ENCODE data around the gene ACSM6.
"Not testable (repeated sequence)": the region's sequence is repeated elsewhere in the genome, so short reads cannot be mapped to it uniquely, and the experiment has no call there.

Gene ACSM6, protein sequence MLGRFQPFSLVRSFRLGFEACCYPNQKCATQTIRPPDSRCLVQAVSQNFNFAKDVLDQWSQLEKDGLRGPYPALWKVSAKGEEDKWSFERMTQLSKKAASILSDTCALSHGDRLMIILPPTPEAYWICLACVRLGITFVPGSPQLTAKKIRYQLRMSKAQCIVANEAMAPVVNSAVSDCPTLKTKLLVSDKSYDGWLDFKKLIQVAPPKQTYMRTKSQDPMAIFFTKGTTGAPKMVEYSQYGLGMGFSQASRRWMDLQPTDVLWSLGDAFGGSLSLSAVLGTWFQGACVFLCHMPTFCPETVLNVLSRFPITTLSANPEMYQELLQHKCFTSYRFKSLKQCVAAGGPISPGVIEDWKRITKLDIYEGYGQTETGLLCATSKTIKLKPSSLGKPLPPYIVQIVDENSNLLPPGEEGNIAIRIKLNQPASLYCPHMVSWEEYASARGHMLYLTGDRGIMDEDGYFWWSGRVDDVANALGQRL

DNA sequence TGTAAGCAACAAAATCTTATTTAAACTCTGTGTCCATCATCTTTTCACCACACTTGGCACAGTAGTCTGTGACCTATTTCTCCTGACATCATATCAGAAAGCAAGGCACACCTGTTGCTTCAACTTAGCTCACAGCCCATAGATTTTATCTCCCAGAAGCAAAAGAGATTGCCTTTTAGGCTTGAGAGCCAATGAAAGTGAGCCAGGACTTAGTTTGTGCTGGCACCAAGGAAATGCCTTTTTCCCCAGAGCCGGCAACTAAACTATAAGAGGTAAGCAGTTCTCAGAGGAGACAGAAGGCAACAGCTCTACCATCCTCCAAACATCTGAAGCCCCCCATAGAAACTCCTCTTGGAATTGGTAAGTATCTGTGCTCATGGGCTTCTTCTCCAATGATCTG is at the start of gene ACSM6:
ACSM6 (plus strand) TSS at position 295 of the 400 bp plus-strand sequence. CDS start 248 bp downstream, outside the sequence.
- DNase-seq = no peak

DNA sequence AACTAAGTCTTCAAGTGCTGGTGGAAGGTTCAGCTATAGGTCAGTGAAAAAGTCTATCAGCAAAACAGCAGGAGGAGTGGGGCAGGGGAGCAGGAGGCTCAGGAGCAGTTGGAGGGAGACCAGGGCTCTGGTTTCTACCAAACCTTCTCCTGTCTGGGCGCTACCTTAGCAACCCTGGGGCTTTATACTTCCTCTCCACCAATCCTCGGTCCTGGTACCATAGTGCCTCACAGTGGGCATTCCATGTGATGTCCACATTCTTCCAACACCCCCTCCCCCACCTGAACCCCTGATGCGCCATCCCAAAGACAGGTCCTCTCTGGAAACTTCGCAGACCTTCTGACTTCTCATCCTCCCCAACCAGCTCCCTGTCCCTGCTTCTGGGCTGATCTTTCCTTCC is 25.3 kb upstream of the ACSM6 start:
- no peak for DNase-seq

DNA sequence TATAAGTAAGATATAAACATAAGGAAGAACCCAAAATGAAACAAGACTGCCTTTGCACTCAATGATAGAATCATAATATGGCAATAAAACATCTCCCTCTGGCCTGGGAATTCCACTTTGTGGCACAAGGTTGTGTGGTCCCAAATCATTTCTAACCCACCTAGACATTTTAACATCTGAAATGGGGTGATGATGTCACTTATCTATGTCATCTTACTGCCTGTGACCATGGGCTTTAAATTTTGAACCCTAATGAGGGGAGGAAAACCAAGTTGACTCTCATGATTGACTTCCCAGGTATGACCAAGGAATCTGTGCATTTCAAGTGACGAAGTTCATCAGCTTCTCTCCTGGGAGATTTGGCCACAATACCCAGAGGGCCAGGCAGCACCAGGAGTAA is 24.5 kb upstream of the ACSM6 start:
- no peak for DNase-seq

DNA sequence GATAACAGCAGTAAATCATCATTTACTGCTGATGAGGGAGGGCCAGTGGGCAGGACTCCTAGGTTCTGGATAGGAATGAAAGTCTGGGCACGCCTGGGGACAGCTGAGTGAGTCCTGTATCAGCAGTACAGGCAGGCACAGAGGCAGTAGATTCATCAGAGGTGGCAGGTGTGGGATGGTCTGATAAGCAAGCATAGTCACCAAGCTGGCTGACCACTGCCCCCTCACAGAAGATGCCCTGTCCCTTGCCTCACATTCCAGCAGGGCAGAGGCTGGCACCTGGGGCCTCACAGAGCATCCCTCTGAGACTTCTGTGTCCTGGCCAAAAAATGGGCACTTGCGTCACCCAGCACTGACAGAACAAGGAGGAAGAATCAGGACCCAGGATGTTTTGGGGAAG is 23.2 kb upstream of the ACSM6 start:
- DNase-seq = no peak

DNA sequence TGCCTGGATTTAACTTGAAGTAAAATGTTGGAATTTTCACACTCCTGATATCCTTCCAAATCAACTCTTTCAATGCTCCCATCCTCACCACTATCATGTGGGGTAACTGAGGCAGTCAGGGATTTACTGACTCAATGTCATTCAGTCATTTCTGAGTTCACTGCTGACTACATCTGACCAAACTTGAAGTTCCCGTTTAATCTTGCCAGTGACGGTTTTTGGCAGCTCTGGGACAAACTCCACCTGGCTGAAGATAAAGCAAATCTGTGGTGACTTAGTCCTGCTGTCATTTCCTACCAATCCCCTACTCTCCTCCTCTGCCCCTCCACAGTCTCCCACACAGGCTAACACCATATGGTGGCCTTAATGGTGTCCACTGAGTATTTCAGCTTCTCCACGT is 22.7 kb upstream of the ACSM6 start:
- no peak for DNase-seq

DNA sequence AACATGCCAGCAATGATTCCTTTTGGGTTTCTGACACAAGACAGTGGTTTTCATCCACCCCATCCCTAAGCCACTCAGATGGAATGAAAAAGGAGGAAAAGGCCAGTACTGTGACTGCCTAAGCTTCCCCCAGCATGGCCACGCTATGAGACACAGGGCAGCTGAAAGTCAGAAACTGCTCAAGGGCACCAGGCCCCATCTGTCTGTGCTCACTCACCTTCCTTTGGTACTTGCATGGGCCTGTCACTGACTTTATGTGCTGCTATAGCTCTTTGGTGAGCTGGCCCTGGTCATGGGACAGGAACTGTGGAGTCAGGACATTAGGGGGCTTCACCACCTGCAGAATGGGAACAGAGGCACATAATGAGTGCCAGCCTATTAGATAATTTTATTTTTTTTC is 21.2 kb upstream of the ACSM6 start:
- DNase-seq = no peak

DNA sequence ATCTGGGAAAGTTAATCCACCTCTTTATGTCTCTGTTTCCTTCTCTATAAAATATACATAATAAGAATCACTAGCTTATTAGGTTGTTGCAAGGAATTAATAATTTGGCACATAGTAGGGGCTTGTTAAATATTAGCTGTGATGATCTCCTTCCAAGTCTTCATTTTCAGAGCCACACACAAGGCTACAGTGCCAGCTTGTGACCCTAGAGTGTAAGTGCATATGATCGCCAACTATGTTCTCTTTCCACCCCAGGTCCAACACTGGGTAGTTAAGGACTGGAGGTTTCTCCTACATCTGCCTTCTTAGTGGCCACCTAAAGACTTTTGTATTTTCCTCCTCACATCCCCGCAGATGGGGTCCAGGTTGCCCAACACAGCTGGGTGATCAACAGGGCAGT is 17.9 kb upstream of the ACSM6 start:
- no peak for DNase-seq

DNA sequence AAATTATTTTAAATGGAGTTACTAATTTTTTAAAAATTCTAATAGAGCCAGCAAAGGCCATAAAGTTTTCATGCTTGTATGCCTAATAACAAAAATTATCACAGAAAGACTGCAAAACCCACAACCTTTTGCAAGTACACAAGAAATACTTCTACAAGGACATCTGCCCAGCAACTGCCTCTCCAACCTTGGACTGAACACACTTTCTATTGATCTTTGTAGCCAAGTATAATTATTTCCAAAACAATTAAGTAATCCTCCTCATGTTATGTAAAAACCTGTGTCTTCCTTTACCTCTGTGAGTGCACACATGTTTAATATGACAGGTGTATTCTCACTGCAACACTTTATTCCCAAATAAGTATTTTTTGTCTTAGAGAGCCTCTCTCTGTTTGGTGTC is 16.6 kb upstream of the ACSM6 start:
- DNase-seq = no peak

DNA sequence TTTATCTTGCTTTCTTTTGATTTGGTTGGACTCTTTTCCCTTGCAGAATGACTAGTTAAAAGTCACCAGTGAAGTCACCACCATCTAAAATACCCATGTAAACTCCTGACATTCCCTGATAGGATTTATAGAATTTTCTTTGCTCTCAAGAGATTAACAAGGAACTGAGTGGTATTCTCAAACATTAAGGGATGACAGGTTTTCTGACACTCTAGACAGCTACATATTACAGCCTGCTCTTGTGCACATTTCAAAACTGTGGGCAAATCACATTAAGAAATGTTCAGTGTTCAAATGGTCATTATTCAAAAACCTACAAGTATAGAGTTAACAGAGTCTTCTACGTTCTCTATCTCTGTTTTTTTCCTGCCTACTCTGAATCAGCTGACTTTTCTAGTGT is 15.8 kb upstream of the ACSM6 start:
- DNase-seq = no peak

DNA sequence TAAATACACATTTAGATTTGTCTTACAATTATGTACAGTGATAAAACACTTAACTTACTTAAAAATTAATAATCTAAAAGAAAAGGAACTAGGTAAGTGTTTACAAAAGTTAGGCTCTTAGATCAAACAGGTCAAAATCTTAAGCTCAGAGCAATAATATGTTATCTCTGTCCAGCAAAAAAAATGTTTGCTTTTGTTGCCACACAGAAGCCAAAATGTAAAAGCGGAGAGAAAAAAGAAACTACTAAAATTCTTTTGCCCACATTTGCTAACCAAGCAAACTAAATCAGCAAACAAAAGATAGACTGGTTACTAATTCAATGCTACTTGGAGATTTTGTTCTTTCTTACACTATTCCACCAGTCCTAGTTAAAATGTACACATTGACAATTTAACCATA is 15.2 kb upstream of the ACSM6 start:
- DNase-seq = no peak

DNA sequence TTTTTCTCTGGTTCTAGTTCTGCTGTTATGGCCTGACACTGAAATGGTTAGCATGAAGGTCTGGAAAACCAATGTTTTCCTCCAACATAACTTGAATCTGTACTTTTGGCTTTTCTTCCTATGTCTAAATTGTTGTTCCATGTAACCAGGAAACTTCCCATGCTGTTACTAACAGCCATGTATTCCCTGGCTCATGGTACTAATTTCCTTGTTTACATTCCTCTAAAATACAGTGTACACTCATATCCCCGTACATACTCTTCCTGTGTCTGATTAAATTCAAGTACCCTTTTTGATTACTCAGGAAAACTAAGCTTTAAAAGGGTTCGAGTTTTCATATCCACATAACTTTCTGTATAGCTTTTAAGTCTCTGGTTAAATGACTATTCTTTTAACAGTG is 12.3 kb upstream of the ACSM6 start:
- DNase-seq = no peak

DNA sequence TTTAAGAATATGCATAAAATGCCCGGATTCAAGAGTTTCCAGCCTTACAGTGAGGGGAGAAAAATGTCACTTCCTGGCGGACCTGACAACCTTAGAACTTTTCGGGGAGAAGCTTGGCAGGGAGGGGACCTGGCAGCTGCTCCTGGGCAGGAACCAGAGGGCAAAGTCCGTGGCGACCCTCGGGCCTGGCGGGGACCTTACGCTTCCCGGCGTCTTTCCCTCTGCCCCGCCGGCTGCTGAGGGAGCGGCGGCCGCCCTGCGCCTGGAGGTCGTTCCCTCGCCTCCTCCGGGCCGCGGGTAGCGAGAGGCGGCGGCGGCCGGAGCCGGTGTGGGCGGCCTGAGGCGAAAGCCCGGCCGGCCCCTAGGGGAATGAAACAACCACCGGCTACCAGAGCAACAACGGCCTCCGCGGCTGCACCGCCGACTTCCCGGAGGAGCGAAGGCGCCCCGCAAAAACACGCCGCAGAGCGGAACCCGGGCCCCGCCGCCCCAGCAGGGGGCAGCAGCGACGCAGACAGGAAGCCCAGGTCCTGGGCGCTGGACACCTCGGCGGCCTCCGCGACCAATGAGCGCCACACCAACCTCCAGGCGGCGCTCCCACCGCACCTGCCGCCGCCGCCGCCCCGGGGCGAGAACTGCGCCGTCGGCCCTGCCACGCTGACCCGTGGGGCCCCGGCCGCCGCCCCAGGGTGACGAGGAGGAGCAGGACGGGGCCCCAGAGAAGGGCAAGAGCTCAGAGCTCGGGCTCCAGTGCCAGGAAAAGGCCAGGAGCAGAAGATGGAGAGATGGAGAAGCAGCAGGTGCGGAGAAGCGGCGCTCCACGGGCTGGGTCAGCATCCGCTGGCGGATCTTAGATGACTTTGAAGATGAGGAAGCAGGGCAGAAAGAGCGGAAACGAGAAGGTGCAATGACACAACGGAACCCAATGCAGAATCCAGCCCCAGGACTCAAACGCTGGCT is 10.5 kb upstream of the ACSM6 start:
- no peak for DNase-seq

DNA sequence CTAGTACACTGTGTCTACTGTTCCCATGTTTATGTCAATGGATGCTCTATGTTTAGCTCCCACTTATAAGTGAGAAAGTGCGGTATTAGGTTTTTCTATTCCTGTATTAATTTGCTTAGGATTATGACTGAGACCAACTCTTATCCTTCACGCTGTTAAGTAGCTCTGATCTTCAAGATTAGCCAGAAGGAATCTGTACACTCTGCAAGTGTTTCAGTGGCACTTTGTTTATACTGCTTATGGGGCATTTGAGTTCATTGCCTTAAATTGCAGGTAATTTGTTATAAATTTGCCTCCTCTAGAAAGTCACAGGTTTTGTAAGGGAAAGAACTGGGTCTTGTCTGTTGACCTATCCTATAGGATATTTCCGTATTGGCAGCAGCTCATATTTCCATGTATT is 6.4 kb upstream of the ACSM6 start:
- DNase-seq = no peak

DNA sequence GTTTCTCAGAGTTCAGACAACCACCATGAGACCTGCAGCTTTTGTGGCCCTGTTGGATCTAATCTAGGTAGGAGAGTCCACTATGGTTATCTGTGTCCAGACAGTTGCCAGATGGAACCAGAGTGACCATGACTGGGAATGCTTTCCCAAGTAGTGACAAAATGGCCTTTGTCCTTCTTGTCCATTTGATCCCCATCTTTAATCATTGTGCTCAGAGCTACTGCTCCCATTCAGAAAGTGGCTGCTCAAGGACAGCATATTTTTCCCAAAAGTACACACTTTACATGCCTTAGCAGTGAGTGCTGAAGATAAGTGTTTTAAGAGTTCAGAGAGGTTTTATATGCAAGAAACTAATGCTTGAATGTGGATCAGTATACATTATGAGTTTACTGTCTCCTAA is 5.4 kb upstream of the ACSM6 start:
- DNase-seq = no peak

DNA sequence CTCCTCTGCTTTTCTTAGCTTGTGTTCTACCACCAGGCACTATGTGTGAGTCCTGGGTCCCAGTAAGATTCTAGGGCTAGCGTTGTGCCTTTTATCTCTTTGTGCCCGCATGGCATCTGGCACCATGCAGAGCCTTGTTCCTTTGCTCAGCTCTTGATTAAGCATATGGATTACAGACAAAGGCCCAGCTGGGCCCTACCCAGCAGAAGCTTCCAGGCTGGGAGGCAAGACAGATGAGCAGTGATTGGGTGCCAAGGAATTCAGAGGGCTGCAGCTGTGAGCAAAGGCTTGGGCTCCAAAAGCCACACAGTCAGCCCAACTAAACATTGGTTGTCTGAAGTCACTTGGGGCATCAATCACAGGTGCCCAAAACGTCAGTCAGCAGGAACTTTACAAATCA is 2.0 kb downstream of the ACSM6 start:
- DNase-seq = no peak

DNA sequence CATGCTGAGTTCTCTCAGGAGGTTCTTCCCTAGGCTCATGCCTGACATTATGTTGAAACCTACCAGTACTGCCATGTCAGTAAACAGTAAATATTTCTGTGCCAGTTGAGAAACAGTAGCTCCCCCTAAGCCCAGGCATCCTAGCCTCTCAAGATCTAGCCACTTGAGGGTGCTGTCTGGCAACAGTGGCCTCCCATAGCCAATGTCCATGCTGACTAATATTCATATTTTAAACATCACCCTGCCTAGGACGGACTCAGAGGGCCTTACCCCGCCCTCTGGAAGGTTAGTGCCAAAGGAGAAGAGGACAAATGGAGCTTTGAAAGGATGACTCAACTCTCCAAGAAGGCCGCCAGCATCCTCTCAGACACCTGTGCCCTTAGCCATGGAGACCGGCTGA is 7.7 kb downstream of the ACSM6 start:
- no peak for DNase-seq

DNA sequence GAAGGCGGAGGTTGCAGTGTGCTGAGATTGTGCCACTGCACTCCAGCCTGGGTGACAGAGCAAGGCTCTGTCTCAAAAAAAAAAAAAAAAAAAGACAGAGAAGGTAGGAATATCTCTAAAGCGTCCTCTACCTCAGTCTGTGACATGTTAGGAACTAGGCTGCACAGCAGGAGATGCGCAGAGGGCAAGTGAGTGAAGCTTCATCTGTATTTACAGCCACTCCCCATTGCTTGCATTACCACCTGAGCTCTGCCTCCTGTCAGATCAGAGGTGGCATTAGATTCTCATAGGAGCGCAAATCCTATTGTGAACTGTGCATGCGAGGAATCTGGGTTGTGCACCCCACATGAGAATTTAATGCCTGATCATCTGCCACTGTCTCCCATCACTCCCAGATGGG is 8.8 kb downstream of the ACSM6 start:
- not testable (repeated sequence) for DNase-seq

DNA sequence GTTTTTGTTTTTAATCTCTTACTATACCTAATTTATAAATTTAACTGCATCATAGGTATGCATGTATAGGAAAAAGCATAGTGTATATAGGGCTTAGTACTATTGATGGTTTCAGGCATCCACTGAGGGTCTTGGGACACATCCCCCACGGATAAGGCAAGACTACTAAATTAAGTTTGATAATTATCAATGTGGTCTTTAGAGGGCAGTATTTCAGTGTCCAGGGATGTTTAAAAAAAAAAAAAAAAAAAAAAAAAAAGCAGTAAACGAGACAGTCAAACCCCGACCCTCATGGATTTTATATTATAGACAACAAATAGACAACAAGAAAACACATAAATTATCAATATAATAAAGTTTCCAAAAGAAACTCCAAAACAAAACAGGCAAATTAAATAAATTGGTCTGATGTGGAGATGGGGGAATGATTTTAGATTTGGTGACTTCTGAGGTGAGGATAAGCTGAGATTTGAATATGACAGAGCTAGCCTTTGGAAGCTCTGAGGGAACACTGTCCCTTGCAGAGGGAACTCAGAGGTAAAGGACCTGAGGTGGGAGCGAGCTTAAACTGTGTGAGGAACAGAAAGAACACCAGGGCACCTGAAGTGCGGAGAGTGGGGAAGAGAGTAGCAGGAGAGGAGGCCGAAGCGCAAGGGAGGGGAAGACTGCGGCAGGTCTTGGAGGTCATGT is 14.8 kb downstream of the ACSM6 start:
- DNase-seq = no peak

DNA sequence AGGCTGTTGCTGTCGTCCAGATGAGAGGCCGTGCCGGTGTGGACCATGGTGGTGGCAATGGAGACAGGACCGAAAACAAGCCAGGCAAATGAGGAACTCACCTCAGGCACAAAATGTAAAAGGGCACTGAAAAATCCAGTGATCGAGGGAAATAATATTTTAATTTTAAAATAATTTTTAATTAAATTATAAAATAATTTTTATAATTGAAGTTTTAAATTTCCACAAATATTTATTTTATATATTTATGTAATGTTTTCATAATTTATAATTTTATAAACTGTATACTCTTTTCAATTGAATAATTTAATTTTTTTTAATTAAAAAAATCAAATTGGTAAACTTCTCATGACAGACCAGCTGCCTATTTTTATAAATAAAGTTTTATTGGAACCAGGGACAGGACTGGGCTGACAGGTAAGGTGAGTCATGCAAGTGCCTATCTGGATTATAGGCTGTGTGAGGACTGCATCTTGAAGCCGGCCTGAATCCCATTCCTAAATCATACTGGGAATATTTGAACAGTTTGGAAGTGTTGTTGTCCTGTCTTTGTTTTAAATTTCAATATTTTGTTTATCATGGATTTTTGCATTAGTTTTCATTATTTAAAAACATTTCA is 15.6 kb downstream of the ACSM6 start:
- DNase-seq = no peak

DNA sequence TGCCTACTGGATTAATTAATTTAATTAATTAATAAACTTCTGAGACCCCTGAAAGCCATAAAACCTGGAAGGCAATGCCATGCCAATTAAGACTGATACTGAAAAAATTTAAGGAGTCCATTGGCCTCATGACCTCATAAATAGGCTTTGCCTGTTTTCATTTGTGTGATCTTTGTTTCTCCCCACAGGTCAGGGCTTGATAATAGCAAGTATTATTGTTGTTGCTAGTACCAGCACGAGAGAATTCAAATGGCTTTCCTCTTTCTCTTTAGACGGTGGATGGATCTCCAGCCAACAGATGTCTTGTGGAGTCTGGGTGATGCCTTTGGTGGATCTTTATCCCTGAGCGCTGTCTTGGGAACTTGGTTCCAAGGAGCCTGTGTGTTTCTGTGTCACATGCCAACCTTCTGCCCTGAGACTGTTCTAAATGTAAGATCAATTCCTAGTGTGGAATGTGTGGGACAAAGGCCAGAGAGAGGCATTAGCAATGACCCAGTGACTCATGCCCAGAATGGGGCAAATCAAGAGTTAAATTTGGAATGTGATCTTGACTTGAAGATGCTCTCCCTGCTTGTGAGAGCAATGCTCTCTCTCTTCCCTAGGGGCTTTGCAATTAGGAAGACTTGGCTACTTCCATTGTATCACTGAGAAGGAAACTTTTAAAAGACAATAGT is 17.7 kb downstream of the ACSM6 start:
- no peak for DNase-seq

DNA sequence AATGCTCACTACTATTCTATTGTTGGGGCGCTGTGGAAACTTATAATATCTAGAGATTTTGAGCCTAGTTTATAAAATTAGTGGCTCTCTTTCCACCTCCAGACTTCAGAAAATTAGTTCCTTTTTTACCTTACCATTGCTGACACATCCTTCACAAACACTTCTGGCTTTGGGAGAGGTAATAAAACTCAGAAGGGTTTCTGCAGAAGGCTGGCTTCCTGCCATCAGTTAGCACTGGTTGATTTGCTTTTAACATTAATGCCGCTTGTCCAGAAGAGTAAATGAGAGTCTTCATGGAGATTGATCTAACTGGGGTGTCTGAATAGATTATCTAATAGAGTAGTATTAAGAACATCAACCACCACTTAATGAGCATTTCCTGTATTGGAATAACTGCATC is 20.3 kb downstream of the ACSM6 start:
- no peak for DNase-seq

DNA sequence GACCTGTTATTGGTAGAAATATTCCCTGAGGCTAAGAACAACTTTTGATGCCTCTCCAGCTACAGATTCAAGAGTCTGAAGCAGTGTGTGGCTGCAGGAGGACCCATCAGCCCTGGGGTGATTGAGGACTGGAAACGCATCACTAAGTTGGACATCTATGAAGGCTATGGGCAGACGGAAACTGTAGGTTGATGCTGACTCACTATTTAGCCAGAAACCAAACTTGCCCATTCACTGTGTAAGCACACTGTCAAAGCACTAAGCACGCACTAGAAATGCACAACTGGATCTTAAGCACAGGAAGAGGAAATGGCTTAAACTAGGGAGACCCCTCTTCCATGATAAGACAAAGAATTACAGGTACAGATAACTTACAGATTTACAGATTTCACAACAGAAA is 20.8 kb downstream of the ACSM6 start:
- DNase-seq = no peak
